Right cardiac atrium (tissue), 5 donors: ENCODE data around the gene PIM3. TPM values are rescaled to one million over a fixed set of nuclear protein-coding genes. Genes with fewer than 3 reads are reported as not detected.
A peak's percentile ranks its signal among the peaks of the same experiment; 100 is the strongest.

Experiments
- ATAC-seq, 2 donors: fragments of 200-7000 bp; cut with Tn5 transposase; one replicate each; pipeline versions ENCODE4 v1.8.0 to v1.9.1; 2020; ENCODE audit warnings: moderate library complexity in 2 of 2, mild to moderate bottlenecking in 1 of 2
- DNase-seq, 3 donors: peaks; one replicate each; pipeline ENCODE4 v3.0.0-alpha.2; 2020
- H3K27ac ChIP-seq: one replicate; pipeline ENCODE4 v1.5.1; 2013; ENCODE audit warnings: mild to moderate bottlenecking, low read length, control low read depth, moderate library complexity
- H3K27me3 ChIP-seq: one replicate; pipeline ENCODE4 v1.6.1; 2013; ENCODE audit not compliant: control insufficient read depth, insufficient read depth
- H3K4me1 ChIP-seq: one replicate; pipeline ENCODE4 v1.6.1; 2013; ENCODE audit warnings: low read length; ENCODE audit not compliant: control insufficient read depth, insufficient read depth
- H3K4me3 ChIP-seq: one replicate; pipeline ENCODE4 v1.5.1; 2013; ENCODE audit warnings: low read length, control low read depth
- H3K9me3 ChIP-seq: one replicate; pipeline ENCODE4 v1.6.1; 2013; ENCODE audit warnings: low read length; ENCODE audit not compliant: control insufficient read depth
- WGBS: extraction: QIAGEN DNeasy Blood & Tissue Kit; methylation state at CpG from one replicate; pipeline ENCODE4 v1.1.7; 2013; 5-methylcytosine and 5-hydroxymethylcytosine counted together
- intact Hi-C, 4 donors: fragments of 100-400 bp; cut with DNase I; formaldehyde crosslinking; loops; one replicate each; pipeline versions ENCODE4 v1.11.0 to v1.14.0; 2022 to 2023
- polyA plus RNA-seq: library from polyadenylated mRNA; stranded (reverse); fragments of 200-250 nt; gene quantifications from one replicate; pipeline ENCODE4 v1.2.3, GENCODE V29; 2013
- total RNA-seq, 4 donors: library from RNA; stranded (reverse); fragmentation: NEBNext Ultra II Directional; extraction: Animal tissue kit (Norgen Biotek cat#: 25700); gene quantifications; one replicate each; pipeline ENCODE4 v1.2.1, GENCODE V29; 2021
- donor health status: healthy with polysubstance abuse.
- donor health status: DM: no; HTN: yes; CAD: no.
- donor health status: DM: no; HTN: no; CAD: no.
- donor health status: DM: no; HTN: yes; CAD: no; lungs with severe emphysema.
- donor health status: DM: yes; HTN: yes; CAD: no.

The PIM3 gene
- total and polyA plus RNA-seq, 5 donors: 39.0 to 55.8 (median 48.2) TPM

DNA sequence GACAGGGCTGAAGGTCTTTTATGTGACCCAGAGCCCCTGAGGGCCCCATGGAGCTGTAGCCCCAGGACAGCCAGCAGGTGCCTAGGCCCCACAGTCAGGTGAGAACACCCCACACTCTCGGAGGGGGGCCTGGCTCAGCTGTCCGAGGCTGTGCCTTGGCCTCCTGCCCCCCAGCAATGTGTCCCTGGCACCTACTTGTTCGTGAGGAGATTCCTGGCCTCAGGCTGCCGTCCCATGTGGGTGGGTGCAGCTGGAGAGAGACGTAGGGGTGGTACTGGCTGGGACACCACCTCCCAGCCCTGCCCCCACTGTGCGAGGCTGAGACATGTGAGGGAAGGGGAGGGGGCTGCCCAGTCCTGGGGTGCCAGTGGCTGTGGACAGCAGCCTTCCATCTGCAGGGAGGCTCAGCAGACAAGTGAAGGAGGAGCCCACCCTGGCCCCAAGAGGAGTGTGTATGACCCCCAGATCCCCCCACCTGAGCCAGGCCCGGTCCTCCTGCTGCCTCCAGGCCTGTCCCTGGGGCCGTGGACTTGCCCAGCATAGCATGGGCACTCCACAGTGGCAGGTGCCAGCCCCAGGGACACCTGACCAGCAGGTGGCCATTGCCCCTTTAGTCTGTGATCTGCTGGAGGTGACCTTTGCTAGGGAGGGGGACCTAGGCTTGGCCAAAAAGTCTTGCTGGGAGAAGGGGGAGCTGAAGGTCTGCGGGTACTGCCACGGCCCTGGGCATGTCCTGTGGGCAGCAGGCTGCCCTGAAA lies 35.0 kb downstream of the PIM3 start:
- Histone ChIP-seq H3K27ac (no peak overlapping the region), H3K4me1 (no peaks in the 10 kb centered on the region), H3K27me3 (no peaks in the 10 kb centered on the region), H3K9me3 (no peaks in the 10 kb centered on the region), H3K4me3 (no peak overlapping the region)
- ATAC-seq: no peak
- WGBS: 80% methylated on average over 10 of the region's 10 CpGs
- intact Hi-C loops: no loop called here
- peak in 1 of 3 donors; percentile 49 for DNase-seq

DNA sequence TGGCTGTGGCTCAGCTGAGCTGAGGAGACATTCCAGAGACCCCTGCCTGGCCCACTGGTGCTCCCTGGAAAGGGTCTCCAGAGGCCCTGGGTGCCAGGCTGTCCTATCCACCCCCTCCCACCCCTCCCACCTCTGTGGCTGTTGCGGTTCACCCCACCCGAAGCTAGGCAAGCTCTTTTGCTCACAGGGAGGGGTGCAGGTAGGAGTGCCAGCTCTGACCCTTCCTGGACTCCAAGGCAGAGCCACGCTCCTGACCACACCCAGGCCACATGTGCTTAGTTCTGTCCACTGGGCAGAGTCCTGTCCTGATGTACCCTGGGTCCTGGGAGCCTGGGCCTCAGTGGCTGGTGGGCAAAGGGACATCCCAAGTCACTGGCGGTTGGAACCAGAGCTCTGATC lies 35.5 kb downstream of the PIM3 start:
- Histone ChIP-seq H3K4me1 (no peaks in the 10 kb centered on the region), H3K27me3 (no peaks in the 10 kb centered on the region), H3K27ac (no peak overlapping the region), H3K4me3 (no peak overlapping the region), H3K9me3 (no peaks in the 10 kb centered on the region)
- intact Hi-C loops: no loop called here
- ATAC-seq: no peak
- DNase-seq: no peak
- WGBS: 87% methylated on average over 4 of the region's 4 CpGs

- H3K4me3 ChIP-seq: no peak overlapping the region
- 85% methylated on average over 19 of the region's 19 CpGs for WGBS
- DNase-seq (peak in 1 of 3 donors; percentile 35), ATAC-seq (no peak)
- no peaks in the 10 kb centered on the region for H3K9me3 ChIP-seq
- intact Hi-C loops: no loop called here
- H3K27ac ChIP-seq: no peak overlapping the region
- H3K4me1 ChIP-seq: no peaks in the 10 kb centered on the region
- no peaks in the 10 kb centered on the region for H3K27me3 ChIP-seq
Observed at GRCh38 chr22:49996518-49997250, 36.1 kb downstream of the PIM3 start.

GRCh38 chr22:49997251-49997599 lies 36.7 kb downstream of the PIM3 start:
- no peaks in the 10 kb centered on the region for H3K4me1 ChIP-seq
- 87% methylated on average over 12 of the region's 12 CpGs for WGBS
- H3K27ac ChIP-seq: no peak overlapping the region
- H3K9me3 ChIP-seq: no peaks in the 10 kb centered on the region
- intact Hi-C loops: no loop called here
- no peak for DNase-seq
- no peaks in the 10 kb centered on the region for H3K27me3 ChIP-seq
- H3K4me3 ChIP-seq: no peak overlapping the region
- ATAC-seq: no peak

- no peak for ATAC-seq
- H3K4me1 ChIP-seq: no peaks in the 10 kb centered on the region
- DNase-seq: no peak
- H3K27ac ChIP-seq: no peak overlapping the region
- WGBS: 93% methylated on average over 21 of the region's 21 CpGs
- H3K9me3 ChIP-seq: no peaks in the 10 kb centered on the region
- H3K4me3 ChIP-seq: no peak overlapping the region
- intact Hi-C loops: no loop called here
- no peaks in the 10 kb centered on the region for H3K27me3 ChIP-seq
Observed at GRCh38 chr22:49997932-49998717, 37.6 kb downstream of the PIM3 start.

DNA sequence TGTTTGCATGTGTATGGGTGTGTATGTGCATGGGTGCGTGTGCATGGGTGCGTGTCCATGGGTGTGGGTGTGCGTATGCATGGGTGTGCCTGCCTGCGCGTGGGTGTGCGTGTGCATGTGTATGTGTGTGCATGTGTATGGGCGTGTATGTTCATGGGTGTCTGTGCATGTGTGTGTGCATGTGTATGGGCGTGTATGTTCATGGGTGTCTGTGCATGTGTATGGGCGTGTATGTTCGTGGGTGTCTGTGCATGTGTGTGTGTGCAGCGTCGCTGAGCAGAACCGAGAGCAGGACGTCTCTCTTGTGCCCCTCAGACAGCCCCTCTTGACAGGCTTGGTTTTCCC lies 38.1 kb downstream of the PIM3 start:
- Histone ChIP-seq H3K27ac (no peak overlapping the region), H3K27me3 (no peaks in the 10 kb centered on the region), H3K4me3 (no peak overlapping the region), H3K4me1 (no peaks in the 10 kb centered on the region), H3K9me3 (no peaks in the 10 kb centered on the region)
- WGBS: 93% methylated on average over 14 of the region's 14 CpGs
- ATAC-seq (no peak), DNase-seq (no peak)
- intact Hi-C loops: no loop called here

GRCh38 chr22:49999063-49999945 lies 38.7 kb downstream of the PIM3 start:
- Histone ChIP-seq H3K4me3 (no peak overlapping the region), H3K9me3 (no peaks in the 10 kb centered on the region), H3K27ac (no peak overlapping the region), H3K4me1 (no peaks in the 10 kb centered on the region), H3K27me3 (no peaks in the 10 kb centered on the region)
- peak in 1 of 3 donors; percentile 60 for DNase-seq
- ATAC-seq: peak; percentile 4 to 60
- intact Hi-C loops: no loop called here
- 13% methylated on average over 65 of the region's 70 CpGs for WGBS

GRCh38 chr22:49999946-50000586 lies 39.5 kb downstream of the PIM3 start:
- intact Hi-C loops: no loop called here
- no peak for DNase-seq
- no peak overlapping the region for H3K27ac ChIP-seq
- no peak overlapping the region for H3K4me3 ChIP-seq
- H3K27me3 ChIP-seq: no peaks in the 10 kb centered on the region
- WGBS: 37% methylated on average over 41 of the region's 41 CpGs
- no peaks in the 10 kb centered on the region for H3K4me1 ChIP-seq
- H3K9me3 ChIP-seq: no peaks in the 10 kb centered on the region
- no peak for ATAC-seq

- H3K9me3 ChIP-seq: no peaks in the 10 kb centered on the region
- DNase-seq (peak in 1 of 3 donors; percentile 51), ATAC-seq (no peak)
- intact Hi-C loops: no loop called here
- H3K27me3 ChIP-seq: no peaks in the 10 kb centered on the region
- H3K4me3 ChIP-seq: no peak overlapping the region
- H3K4me1 ChIP-seq: no peaks in the 10 kb centered on the region
- 94% methylated on average over 32 of the region's 32 CpGs for WGBS
- H3K27ac ChIP-seq: no peak overlapping the region
Observed at GRCh38 chr22:50000587-50001387, 40.2 kb downstream of the PIM3 start.
